Neural progenitor cell (in vitro differentiated cells): ENCODE measurements around the gene MYH9.

Source experiments
- EZH2 ChIP-seq: fragments of 200-600 bp; sonication (generic); IDR thresholded peaks from 2 replicates; pipeline ENCODE4 v1.6.1; 2017; ENCODE audit warnings: antibody characterized with exemption, mild to moderate bottlenecking, moderate library complexity
- EZH2phosphoT487 ChIP-seq: fragments of 200-600 bp; sonication (generic); IDR thresholded peaks from 2 replicates; pipeline ENCODE4 v1.6.1; 2017; ENCODE audit warnings: antibody characterized with exemption
- TF ChIP-seq, protein P1 (sequence below): fragments of 200-600 bp; sonication (generic); IDR thresholded peaks from 2 replicates; pipeline ENCODE4 v1.5.1; 2017; ENCODE audit warnings: antibody characterized with exemption, mild to moderate bottlenecking

DNA sequence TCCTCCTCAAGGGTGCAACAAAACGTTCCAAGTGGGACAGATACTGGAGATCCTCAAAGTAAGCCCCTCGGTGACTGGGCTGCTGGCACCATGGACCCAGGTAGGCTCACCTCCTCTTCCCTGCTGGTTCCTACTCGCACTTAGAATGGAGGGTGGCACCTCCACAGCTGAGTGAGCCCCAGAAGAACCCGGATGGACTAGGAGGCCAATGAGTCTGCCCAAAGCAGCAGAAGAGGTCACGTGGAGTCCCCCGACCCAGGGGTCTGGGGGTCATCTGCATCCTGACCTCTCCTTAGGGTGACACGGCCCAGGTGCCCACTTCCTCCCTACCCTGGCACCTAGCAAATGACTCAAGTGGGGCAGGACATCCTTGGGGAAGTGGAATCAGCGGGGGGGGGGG is 130.5 kb downstream of the MYH9 start:
- TF ChIP-seq, protein P1, sequence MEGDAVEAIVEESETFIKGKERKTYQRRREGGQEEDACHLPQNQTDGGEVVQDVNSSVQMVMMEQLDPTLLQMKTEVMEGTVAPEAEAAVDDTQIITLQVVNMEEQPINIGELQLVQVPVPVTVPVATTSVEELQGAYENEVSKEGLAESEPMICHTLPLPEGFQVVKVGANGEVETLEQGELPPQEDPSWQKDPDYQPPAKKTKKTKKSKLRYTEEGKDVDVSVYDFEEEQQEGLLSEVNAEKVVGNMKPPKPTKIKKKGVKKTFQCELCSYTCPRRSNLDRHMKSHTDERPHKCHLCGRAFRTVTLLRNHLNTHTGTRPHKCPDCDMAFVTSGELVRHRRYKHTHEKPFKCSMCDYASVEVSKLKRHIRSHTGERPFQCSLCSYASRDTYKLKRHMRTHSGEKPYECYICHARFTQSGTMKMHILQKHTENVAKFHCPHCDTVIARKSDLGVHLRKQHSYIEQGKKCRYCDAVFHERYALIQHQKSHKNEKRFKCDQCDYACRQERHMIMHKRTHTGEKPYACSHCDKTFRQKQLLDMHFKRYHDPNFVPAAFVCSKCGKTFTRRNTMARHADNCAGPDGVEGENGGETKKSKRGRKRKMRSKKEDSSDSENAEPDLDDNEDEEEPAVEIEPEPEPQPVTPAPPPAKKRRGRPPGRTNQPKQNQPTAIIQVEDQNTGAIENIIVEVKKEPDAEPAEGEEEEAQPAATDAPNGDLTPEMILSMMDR = no peak
- TF ChIP-seq EZH2 (no peak), EZH2phosphoT487 (no peak)
